GM19467 (cell line): ENCODE data around the gene NUCB1.
"Not testable (repeated sequence)": the region's sequence is repeated elsewhere in the genome, so short reads cannot be mapped to it uniquely, and the experiment has no call there.

Experiments
- ATAC-seq: cut with Tn5 transposase; IDR thresholded peaks from one replicate; pipeline ENCODE4 v1.9.1; 2021; ENCODE audit warnings: mild to moderate bottlenecking, moderate library complexity; ENCODE audit not compliant: unreplicated experiment

Gene NUCB1

GRCh38 chr19:48874303-48875135, 25.6 kb upstream of the NUCB1 start:
- no peak for ATAC-seq

GRCh38 chr19:48876043-48876981, 23.8 kb upstream of the NUCB1 start:
- ATAC-seq, result not testable (repeated sequence)

- ATAC-seq, result no peak
Observed at GRCh38 chr19:48877855-48878195, 22.3 kb upstream of the NUCB1 start.

GRCh38 chr19:48878196-48879024, 21.7 kb upstream of the NUCB1 start:
- ATAC-seq, result no peak

GRCh38 chr19:48879025-48879637, 21.0 kb upstream of the NUCB1 start:
- no peak for ATAC-seq

GRCh38 chr19:48879696-48880095, 20.4 kb upstream of the NUCB1 start:
- ATAC-seq, result not testable (repeated sequence)

- no peak for ATAC-seq
Observed at GRCh38 chr19:48881741-48882657, 18.1 kb upstream of the NUCB1 start.

GRCh38 chr19:48883726-48884125, 16.4 kb upstream of the NUCB1 start:
- no peak for ATAC-seq

GRCh38 chr19:48887861-48888612, 12.1 kb upstream of the NUCB1 start:
- no peak for ATAC-seq

- ATAC-seq, result not testable (repeated sequence)
Observed at GRCh38 chr19:48889496-48889895, 10.6 kb upstream of the NUCB1 start.

GRCh38 chr19:48890551-48890950, 9.6 kb upstream of the NUCB1 start:
- no peak for ATAC-seq

- ATAC-seq, result no peak
Observed at GRCh38 chr19:48895226-48895625, 4.9 kb upstream of the NUCB1 start.

GRCh38 chr19:48896191-48896720, 3.9 kb upstream of the NUCB1 start:
- ATAC-seq, result no peak

- ATAC-seq, result no peak
Observed at GRCh38 chr19:48897181-48897580, 2.9 kb upstream of the NUCB1 start.

GRCh38 chr19:48899386-48899749, 744 bp upstream of the NUCB1 start:
- ATAC-seq, result not testable (repeated sequence)

- no peak for ATAC-seq
Observed at GRCh38 chr19:48900477-48901406, 630 bp downstream of the NUCB1 start.

GRCh38 chr19:48902291-48902690, 2.2 kb downstream of the NUCB1 start:
- ATAC-seq, result not testable (repeated sequence)
